ENCODE data around the gene RASGRP2.

RASGRP2 gene

DNA sequence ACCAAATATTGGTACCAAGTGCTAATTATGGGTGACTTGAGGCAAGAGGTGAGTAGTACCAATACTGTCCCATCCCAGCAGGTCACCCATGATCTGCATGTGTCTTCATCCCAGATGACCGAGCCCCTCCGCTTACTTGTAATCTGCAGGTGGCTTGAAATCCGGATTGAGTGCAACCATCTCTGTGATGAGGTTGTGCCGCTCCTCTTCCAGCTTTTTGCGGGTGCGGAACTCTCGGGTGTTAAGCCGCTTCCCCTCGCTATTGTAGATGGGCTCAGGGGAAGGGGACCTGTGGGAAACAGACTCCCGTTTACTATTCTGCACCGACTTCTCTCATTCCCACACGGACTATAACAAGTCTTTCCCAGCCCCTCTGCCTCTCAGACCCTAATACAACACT, 26.2 kb upstream of the RASGRP2 start:
- no peak for DNase-seq (ENCODE audit: low read depth)

DNA sequence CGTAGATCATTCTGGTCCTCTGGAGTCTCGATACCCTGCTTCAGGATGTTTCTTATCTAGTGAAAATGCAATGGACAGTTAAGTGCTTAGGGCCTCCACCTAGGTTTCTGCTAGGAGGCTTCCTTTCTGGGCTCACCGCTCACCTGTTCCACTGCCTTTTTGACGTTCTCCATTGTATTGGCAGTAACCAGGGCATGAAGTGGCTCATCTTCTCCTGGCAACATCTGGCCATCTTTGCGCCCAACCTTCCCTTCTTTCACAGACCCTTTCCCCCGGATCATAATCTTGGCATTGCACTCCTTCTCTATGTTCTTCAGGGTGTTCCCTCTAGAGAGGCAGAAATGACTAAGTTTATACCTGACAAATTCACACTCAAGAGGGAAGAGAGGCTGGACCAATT, 25.3 kb upstream of the RASGRP2 start:
- no peak for DNase-seq (ENCODE audit: low read depth)

DNA sequence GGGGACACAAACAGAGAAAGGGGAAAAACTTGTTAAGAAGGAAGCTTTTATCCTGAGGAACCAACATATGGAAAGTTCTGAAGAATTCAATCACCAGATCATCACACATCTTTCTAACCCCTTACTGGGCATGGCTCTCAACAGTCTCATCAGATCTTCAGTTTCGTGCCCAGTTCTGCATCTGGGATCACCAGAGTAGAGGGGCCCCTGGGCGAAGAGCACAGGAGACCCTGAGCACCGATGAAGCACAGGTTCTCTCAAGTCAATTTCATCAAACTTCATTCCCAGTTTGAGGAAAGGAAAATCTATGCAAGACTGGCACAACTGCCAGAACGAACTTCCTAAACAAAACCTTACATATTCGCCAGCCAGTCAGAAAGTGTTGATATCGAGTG, 24.4 kb upstream of the RASGRP2 start:
- no peak for DNase-seq (ENCODE audit: low read depth)

DNA sequence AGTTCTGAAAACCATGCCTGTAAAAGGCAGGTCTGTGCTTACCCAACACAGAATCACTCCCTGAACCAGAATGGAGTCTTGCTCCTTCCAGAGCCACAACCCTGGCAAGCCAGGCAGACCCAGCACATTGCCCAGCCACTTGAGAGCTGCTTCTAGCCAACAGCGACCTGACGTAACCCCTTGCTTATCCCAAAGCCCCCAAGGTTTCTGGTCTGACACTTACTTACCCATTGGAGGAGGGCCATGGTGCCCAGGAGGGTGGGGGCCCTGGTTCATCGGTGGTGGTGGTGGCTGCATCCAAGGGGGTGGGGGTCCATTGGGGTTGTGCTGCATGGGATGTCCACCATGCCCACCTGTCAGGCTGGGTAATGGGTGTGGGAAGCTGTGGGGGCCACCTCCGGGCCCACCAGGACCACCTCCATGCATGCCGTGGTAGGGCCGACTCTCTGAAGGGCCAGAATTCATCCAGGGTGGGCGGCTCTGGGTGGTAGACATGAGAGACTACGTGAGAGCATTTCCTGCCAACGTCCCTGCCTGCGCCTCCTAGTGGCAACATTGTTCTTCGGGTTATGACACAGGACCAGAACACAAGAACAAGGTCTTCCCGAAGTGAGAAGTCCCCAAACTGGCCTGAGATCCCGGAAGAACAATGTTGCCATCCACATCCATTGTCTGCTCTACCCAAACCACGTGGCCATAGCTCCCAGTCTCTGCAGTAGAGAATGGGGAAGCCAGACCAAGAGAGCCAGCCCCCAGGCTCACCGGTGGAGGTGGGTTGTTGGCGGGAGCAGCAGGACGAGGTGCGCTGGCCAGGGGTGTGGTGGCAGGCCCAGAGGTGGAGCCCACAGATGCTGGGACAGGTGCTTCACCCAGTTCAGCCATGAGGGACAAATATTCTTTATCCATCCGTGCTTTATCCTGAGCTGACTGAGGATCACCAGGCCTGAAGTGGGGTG, 23.7 kb upstream of the RASGRP2 start:
- peak; percentile 65 for DNase-seq (ENCODE audit: low read depth)

DNA sequence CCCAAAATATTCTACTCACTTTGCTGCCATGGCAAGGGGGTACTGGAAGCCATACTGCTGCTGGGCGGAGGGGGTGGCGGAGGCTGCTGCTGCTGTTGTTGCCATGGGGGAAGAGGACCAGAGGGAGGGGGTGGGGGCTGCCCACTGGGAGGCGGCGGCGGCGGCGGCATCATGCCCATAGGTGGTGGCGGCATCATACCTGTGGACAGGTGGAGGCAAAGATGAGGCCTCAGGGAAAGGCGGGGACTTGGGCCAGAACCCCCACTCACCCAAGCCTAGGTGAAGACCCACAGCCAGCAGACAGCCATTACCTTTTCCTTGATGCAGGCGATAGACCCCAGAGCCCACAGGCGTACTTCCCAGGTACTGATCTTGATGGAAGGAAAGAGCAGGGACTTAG, 22.9 kb upstream of the RASGRP2 start:
- DNase-seq (ENCODE audit: low read depth), result no peak

DNA sequence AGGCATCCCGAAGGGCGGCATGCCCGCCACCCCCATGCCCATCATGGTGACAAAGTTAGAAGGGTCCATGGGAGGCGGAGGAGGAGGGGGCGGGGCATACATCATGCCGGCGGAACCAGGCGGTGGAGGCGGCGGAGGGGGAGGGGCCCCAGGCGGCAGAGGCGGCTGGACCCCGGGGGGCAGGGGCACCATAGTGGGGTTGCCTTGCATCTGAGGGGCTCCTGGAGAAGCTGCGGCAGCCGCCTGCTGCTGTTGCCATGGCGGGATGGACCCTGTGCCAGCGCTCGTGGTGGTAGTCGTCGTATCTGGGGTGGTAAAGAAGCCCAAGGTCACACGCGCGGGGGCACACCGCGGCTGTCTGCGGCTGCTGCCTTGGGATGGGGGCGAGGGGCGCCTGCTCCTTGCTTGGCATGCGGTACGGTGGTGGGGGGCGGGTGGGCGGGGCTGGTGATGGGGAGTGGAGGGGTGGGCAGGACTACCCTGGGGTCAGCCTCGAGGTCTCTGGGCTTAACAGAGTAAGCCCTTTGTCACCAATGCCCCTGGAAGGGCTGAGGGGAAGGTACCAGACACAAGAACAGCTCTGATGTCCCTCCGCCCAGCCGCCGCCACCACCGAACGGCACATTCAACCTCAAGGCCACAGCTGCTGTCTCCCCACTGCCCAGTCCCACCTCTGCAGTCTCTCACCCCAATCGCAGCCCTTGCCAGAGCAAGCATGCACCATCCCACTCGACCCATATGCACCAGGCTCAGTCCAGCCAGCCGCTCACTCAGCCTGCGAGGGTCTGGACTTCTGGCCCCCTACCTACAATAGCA, 22.1 kb upstream of the RASGRP2 start:
- no peak for DNase-seq (ENCODE audit: low read depth)

DNA sequence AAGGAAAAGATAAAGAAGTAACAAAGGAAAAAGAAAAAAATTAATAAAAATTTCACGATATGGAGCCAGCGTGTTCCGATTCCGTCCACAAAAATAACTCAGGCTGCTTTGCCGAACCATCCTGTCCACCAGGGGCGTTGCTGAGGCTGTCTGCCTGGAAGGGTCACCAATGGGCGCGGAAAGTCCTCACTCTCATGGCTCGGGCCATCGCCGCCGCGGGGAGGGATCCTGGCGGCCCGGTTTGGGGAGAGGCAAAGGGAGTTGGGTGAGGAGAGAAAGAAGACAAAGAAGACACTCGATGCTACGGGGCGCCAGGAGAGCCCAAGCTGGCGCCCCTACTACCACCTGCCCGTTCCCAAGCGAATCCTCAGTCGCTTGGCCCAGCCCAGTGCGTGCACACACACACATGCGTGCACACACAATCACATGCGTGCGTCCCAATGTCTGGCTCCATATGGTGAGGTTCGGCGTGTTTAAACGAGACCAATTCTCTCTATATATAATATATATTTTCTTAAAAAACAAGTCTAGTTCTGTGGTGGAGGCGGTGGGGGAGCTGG, 21.4 kb upstream of the RASGRP2 start:
- DNase-seq (ENCODE audit: low read depth), result no peak

DNA sequence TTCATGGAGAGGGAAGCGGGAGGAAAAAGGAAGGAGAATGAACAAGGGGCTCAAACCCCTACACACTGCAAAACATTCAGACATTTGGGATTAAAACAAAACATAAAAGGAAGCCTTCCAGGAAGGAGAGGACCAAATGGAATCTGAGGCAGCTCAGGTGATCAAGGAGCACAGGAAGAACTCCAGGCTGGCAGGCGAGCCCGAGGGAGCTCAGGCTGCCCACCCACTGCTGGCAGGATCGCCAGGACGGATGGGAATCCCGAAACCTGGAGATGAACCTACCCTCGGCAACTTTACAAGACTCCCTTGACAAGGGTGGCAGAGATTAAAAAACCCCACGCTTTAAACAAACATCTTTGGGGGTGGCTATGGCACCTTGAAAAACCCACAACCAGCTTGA, 20.8 kb upstream of the RASGRP2 start:
- no peak for DNase-seq (ENCODE audit: low read depth)

DNA sequence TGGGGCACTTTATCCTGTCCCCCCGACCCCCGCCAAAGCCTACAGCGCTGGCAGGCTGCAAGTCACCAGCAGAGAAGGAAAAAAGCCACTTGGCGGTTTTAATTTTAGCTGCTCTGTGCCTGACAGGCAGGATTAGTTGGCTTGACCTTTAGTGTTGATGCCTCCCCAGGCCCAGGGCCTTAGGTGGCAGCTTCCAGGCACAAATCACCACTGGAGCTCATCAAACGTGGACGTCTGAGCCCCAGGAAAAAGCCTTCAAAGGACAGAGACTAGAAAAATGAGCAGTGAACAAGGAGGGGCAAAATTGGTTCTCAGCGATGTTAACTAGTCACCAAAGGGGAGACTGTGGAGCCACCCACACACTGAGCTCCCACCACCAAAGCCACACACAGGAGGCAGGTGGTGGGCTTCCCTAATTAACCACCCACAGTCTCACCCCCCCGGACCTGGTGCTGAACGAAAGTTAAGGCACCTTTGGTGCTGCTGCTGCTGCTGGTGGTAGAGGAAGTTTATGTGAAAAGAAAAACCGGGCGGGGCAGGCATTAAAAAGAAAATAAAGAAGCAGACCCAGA, 20.2 kb upstream of the RASGRP2 start:
- DNase-seq (ENCODE audit: low read depth), result no peak

DNA sequence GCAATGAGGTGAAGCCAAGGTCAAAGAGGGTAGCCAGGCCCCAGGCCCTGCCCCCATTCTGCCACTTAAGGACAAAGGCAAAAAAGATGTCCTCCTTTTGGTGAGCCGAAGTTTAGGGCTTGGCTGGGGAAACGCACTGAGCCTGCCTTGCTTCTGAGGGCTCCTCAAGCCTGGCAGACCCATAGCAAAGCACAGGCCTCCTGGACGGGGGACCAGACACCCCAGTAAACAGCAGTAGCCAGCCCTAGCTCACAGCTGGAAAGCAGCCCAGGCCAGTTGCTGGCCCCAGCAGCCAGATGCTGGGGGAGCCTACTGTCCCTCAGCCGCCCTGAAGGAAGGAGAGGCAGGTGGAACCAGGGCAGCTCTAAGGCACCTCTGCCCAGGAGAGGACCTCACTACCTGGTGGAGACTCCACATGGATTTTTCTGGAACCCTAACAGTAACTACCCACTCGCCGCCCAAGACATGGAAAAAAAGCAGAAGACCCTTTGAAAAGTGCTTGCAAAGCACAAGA, 19.6 kb upstream of the RASGRP2 start:
- peak; percentile 23 for DNase-seq (ENCODE audit: low read depth)

DNA sequence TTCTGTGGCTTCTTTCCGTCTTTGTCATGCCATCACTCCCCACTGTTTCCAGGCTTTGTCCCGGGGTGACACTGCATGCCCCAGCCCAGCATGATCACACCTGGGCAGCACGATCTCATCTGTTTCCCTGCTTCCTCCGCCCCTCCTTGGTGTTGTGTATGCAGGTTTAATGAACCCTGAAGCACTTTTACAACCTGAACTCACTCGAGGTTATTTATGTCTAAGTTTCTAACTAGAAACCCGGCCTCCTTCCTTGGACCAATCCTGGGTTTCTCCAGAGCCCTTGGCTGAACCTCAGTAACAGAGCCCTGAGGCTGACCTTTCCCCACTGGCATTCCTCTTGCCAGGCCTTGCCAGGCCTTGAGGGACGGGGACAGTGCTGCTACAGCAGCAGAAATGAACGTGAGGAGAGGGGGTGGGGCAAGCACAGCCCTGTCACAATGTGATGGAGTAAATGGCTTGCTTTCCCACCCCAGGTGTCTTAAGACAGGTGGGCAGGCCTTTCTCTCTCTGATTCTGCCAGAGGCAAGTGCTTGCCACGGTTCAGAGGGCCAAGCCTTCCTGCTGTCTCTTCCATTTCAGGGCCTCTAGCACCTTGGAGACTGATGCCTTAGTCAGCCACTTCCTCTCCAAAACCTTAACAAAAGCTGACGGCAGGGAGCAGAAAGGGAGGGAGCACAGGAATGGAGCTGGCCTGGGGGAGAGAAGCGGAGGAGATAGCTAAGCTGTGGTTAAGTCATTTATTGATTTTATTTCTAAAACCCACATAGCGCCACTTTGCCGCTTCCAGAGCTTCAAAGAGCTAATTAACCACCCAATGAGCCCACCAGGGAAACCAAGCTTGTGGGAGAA, 19.0 kb upstream of the RASGRP2 start:
- DNase-seq (ENCODE audit: low read depth), result peak; percentile 82

DNA sequence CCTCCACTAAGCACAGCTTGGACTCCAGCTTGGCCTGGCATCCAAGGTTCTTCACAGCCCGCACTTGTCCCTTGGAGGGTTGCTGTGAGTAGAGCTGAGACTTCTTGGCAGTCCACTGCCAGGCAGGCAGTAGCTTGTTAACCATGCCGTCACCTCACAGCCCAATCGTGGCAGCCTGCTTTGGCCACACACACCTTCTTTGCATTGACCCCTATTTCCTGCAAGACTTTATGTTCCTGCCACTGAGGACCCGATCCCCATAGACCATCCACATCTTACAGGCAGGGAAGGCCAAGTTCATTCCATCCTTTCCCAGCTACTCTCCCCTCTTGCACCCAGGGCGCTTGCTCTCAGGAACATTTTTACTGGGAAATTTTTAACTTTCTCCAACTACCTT, 18.3 kb upstream of the RASGRP2 start:
- no peak for DNase-seq (ENCODE audit: low read depth)

DNA sequence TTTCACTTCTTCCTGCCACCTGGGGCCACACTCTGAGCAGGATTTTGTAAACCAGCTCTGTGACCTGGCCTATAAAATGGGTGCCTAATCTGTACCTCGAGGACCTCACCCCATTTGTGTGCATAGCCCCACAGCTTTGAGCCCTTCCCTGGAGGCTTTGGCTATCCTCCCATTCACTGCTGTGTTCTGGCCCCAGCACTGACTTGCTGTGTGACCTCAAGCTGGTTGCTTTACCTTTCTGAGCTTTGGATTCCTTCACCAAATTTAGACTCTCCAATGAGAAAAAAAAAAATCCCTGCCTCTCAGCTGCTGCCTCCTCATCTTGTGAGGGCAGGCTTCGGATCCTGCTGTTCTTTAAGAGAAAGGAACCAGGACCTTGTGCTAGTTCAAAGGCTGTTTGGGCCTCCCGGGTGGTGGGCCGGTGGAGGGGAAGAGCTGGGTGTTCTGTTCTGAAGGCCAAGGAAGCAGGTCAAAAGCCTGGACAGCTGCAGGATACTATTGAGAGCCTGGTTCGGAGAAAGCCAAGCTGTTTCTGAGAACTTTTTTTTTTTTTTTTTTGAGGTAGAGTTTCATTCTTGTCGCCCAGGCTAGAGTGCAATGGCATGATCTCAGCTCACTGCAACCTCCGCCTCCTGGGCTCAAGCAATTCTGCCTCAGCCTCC, 16.9 kb upstream of the RASGRP2 start:
- no peak for DNase-seq (ENCODE audit: low read depth)

DNA sequence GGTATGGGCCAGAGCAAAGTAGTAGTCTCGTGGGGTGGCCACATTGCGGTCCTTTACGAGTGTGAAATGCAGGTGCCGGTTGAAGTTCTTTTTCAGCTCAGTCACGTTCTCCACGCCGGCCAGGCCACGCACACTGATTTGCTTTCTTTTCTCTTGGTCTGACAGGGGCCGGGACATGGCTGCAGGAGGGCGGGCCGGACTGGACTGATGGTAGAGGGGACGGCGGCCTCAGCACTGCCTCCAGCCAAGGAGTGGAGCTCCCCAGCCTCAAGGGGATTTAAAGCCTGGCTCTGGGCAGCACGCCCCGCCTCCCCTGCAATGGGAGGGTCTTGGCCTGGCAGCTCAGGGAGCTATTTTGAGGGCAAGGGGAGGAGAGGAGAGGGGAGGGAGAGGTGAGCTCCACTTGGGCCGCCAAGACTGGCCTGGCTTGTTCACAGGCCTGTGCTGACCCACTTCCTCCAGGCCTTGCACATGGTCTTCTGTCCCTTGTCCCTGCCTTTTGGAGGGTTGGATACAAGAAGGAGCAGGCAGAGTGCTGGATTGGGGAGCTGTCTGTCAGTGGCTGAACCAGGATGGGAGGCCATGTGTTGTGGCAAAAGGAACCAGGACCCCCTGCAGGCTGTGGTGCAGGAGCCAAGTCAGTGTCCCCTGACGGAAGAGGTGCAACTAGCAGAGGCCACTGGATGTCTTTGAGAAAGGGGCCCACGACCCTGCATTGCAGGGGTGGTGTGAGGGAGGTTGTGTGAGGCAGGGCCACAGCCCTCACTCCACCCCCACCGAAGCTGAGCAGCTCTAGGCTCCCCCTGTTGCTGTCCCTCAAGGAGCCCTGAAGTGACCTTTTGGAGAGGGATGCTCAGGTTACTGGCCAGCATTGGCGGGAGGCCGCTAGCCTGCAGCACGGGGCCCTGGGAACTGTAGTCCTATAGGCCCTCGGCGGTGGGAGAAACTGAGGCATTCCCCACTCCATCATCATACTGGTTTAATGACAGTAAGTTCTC, 16.1 kb upstream of the RASGRP2 start, which contains the start of gene PYGM:
Gene PYGM (minus strand): TSS at position 253 of the 998 bp plus-strand sequence. CDS start 76 bp downstream, at position 177.
- DNase-seq (ENCODE audit: low read depth), result peak; percentile 31

DNA sequence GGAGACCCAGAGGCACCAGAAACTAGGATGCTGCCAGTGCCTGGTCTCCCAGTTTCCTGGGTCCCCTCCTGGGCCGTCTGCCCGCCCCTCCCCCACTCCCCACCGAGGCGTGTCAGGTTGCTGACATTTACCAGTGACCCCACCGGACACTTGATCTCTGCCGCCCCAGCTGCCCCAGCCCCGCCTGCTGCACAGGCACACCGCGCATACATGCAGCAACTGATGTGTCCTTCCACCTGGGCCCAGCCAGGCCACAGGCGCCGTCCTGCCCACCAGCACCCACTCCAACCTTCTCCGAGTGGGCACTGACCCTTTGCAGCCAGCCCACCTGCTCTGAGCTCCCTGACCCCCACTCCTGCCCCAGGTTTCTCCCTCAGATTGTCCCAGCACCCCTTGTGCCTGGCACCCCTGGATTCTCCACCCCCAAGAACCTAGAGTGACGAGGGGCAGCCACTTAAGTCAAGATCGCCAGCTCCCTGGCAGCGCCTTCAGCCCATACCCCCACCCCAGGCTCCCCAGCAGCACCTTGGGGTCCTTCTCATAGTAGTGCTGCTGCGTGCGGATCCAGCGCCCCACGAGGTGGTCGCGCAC, 15.3 kb upstream of the RASGRP2 start:
- DNase-seq (ENCODE audit: low read depth), result no peak

DNA sequence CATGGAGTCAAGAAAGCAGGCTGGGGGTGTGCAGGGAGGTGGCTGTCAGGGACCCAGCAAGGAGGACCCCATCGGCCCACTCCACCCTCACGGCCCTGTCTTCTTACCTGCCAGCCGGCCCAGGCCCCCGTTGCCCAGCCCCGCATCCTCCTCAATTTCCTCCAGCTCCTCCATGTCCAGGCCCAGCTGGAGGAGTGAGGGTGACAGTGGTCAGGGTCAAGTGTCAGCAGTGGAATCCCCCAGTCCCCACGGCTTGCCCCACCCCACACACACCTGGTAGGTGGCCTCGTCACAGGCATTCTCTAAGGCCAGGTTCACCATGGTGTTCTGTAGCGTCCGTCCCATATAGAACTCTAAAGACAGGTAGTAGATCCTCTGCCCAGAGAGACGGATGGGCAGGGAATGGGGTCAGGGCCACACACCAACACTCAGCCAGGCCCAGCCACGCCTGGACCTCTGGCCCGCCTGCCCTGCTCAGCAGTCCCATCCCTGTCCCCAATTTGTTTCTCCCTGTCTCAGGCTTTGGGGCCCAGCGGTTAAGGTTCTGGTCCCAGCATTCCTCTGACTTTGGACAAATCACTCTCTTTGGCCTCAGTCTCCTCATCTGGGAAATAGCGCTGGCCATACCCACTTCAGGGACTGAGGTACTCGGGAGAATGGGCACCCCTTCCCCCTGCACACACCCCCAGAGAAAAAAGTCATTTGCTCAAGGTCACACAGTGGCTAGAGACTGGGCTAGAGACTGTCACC, 14.6 kb upstream of the RASGRP2 start:
- DNase-seq (ENCODE audit: low read depth), result no peak

DNA sequence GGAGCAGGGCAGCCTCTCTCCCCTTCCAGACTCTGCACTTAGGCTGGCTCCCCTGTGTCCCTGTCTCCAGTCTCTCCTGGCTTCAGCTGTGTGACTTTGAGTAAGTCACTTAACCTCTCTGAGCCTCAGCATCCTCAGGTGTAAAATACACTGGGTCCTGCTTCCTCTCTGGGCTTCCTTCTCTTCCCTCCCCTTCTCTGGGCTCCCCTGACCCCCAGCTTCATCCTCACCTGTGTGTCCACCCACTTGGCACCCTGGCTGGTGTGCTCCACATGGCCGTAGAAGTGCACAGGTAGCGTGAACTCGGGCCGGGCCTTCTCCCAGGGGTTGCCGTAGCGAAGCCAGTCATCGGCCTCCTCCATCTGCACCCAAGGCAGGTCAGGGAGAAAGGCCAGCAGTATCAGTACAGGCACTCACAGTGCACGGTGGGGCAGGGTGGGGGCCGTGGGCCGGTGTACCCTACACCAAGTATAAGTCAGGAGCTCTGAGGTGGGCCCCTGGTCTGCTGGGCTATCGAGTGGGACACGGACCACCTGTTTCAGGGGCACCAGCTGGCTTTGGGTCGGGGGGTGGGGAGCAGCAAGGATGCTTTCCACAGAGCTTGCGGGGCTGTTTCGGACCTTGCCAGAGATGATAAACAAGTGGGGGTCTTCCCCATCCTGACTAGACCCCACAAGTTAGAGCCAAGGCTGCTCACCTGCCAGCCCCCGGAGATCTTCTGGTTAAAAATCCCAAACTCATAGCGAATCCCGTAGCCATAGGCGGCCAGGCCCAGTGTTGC, 13.8 kb upstream of the RASGRP2 start:
- no peak for DNase-seq (ENCODE audit: low read depth)

All from iris pigment epithelial cell (primary cell).